Limb (tissue), 2 donors: ENCODE results near the gene UBXN1.

Experiments used
- DNase-seq, 2 donors: peaks; one replicate each; pipeline ENCODE4 v3.0.0-alpha.2; 2016; ENCODE audit errors: extremely low spot score in 2 of 2

UBXN1 gene, protein sequence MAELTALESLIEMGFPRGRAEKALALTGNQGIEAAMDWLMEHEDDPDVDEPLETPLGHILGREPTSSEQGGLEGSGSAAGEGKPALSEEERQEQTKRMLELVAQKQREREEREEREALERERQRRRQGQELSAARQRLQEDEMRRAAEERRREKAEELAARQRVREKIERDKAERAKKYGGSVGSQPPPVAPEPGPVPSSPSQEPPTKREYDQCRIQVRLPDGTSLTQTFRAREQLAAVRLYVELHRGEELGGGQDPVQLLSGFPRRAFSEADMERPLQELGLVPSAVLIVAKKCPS

GRCh38 chr11:62678770-62679696, at the start of gene UBXN1:
Gene UBXN1 (minus strand): TSS chr11:62679073. CDS start chr11:62678923, 150 bp downstream.
- peak; percentile 90 to 94 for DNase-seq

DNA sequence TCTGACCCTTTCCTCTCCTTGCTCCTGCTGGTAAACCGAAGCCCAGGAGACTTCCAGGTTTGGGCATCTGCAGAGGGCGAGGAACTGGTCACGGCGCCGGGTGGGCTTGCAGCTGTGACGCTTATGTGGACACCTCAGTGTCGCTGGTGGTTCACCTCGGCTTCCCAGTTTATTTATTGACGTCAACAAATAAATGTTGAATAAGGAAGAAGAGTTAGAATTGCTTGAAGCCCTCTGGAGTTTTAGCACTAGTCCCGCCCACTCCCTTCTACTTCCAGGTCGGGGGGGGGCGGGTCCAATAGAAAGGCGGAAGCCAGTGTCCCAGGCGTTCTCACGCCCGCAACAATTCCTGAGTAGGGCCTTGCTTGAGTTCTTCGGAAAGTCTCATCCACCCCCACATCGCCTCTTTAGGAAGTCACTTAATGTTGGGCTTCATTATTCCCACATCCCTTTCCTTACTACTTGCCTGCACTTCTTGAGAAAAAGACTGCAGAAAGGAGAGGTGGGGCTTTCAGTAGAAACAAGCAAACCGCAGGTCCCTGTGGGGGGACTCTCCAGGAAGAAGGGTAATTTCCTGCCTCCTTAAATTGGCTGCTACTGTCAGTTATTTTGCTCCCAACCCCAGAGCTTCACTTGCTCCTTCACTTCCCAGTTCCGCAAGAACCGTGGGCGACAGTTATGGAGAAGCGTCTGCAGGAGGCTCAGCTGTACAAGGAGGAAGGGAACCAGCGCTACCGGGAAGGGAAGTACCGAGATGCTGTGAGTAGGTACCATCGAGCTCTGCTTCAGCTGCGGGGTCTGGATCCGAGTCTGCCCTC, 49.5 kb upstream of the UBXN1 start, which contains the start of gene TTC9C:
Gene TTC9C (plus strand): TSS at position 316 of the 818 bp plus-strand sequence. CDS start 363 bp downstream, at position 679.
- peak; percentile 87 to 90 for DNase-seq

DNA sequence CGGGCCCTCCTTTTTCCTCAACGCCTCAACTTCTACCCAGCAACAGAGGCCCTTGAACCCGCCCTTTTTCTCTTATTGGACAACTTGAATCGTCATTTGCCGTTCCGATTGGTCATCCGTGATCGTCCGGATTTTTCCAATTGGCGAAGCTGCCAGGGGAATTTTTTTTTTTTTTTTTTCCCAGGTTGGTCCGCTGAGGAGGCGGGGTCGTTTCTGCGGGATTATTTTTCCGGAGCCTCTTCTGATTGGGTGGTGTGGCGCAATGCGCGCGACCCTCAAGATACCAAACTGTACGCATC, 48.9 kb upstream of the UBXN1 start:
- DNase-seq = peak; percentile 90 to 98

GRCh38 chr11:62727165-62727871, 48.4 kb upstream of the UBXN1 start, which contains the start of gene HNRNPUL2:
Gene HNRNPUL2 (minus strand): TSS chr11:62727457. CDS start chr11:62727156, 301 bp downstream.
- DNase-seq = peak; percentile 99

DNA sequence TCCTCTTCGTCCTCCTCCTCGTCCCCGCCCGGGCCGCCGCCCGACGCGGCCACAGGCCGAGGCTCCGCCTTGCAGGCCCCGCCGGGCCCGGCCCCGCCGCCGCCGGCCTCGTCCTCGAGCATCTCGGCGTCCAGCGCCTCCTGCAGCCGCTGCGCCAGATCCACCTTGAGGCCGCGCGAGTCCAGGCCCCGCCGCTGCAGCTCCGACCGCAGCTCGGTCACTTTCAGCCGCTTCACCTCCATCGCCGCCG, 48.0 kb upstream of the UBXN1 start:
- DNase-seq = no peak

DNA sequence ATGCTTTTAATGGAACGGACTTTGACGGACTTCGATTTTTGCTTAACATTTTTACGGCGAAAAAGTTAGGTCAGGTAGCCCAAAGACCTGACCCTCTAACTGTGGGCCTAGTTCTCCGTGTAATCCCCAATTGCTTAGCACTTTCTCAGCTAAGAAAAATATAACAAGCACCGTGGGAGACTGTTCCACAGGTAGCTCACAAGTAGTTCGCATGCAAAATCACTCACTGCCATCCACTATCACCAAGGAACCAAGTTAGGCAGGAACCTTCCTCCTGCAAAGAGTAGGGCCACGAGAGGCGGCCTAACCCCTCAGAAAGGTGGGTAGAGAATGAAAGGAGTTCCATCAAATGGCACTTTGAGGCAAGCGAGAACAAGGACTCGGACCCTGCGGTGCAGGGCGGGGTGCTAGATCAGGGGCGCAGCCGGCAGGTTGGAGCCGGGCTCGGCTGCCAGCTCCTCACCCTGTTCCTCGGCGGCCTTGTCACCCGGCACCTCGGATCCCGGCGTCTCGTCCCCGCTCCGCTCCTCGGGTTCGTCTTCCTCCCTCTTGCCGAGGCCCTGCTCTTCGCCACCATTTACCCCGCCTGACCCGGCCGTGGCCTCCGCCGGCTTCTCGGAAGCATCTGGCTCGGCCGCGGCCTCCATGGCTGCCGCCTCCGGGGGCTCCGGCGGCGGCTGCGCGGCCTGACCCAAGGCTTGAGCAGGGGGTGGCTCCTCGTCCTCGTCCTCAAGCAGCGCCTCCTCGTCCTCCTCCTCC, 47.5 kb upstream of the UBXN1 start:
- DNase-seq = no peak

DNA sequence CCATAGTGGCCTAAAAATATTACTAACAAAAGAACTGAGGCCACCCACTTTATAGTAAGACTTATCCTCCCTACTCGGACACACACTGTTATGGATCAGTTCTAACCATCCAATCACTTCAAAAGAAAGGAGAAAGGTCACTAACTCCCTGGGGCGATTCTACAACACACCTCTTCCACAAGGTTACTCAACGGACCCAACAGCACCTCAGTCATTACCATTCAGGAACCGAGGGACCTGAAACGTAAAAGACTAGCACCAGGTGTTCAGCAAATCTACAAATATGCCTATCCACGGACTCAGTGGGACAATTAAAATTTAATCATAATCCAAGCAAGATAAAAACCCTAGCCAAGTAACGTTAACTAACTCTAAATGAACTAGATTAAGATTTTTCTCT, 46.8 kb upstream of the UBXN1 start:
- DNase-seq = no peak

- no peak for DNase-seq
These were observed 45.3 kb upstream of the UBXN1 start for GRCh38 chr11:62724171-62724570.

GRCh38 chr11:62721994-62722393, 43.1 kb upstream of the UBXN1 start:
- DNase-seq = no peak

GRCh38 chr11:62719302-62719978, 40.6 kb upstream of the UBXN1 start:
- no peak for DNase-seq

DNA sequence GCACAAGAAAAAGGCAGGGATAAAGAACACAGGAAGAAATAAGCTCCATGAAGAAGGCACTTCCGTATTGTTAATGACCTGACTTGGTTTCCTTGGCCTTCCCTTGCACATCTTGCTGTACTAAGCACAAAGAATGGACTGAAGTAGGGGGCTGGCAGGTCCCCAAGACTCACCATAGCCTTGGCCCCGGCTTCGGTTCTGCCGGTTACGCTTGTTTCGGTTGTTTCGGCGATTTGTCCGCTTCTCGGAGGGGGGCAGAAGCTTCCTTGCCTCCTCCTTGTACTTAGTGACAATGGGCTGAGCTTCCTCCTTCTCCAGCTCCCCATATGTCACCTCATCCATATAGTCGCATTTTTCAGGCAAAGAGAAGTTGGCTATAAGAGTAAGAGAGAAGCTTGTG, 37.9 kb upstream of the UBXN1 start:
- DNase-seq = no peak

GRCh38 chr11:62716206-62716605, 37.3 kb upstream of the UBXN1 start:
- no peak for DNase-seq

- no peak for DNase-seq
These were observed 36.6 kb upstream of the UBXN1 start for GRCh38 chr11:62715150-62716130.

GRCh38 chr11:62713343-62713742, 34.5 kb upstream of the UBXN1 start:
- no peak for DNase-seq

DNA sequence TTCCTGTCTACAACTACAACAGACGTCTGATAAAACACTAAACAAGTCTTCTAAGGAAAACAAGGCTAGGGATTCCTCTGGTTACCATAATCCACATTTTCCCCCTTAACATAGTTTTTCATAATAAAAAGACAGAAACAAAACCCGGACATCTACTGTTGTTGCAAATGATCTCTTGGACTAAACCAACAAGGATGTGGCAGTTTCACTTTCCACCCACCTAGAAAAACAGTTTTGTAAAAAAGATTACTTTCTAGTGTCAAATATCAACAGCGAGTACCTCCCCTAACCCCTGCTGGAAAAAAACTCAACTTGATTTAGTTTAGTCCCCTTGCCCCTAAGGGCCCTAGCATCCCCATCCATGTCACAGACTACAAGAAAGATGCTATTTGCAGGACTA, 34.0 kb upstream of the UBXN1 start:
- no peak for DNase-seq

- DNase-seq = no peak
These were observed 33.5 kb upstream of the UBXN1 start for GRCh38 chr11:62712276-62712812.

GRCh38 chr11:62710001-62710345, 31.1 kb upstream of the UBXN1 start:
- no peak for DNase-seq

DNA sequence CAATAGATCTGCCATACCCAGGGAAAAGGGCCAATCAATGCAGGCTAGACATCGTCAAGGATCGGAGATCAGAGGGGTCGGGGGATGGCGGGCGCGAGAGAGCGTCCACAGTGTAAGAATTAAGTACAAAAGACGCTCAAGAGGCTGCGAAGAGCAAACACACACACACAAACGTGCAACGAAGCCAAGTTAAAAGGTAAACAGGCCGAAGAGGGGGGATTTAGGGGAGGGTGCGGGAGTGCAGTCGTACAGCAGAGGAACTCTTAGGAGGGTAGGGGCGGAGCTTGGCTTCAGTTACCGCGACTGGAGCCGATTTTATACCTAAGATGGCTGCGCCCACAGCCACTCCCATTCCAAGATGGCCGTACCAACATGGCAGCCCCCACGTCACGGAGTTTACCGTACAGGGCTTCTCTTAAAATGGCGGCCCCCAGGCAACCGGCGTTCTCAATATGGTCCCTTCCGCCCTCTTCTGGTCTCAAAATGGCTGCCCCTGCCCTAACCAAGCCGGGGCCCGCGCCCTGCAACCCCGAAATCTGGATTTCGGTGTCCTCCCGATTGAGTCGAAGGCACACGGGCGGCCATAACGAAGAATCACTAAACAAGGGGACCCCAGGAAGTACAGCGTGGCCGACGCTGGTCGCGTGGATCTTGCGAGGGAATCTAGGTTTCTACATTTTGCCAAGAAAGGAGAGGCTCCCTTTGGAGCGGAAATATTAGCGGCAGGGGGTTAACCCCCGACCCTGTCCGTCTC, 30.6 kb upstream of the UBXN1 start:
- peak; percentile 96 to 99 for DNase-seq
